NCI-H2107 (cell line): ENCODE results near the gene RALGPS1.

ENCODE experiments used
- DNase-seq: peaks from one replicate; lab custom pipeline; 2025; lab: John Stamatoyannopoulos, UW

RALGPS1 gene

GRCh38 chr9:127123064-127123890, 208.7 kb downstream of the RALGPS1 start:
- DNase-seq: no peak

GRCh38 chr9:127124111-127124531, 209.5 kb downstream of the RALGPS1 start:
- DNase-seq: no peak

GRCh38 chr9:127124792-127125191, 210.2 kb downstream of the RALGPS1 start:
- DNase-seq: no peak

- no peak for DNase-seq
Measured at GRCh38 chr9:127126971-127127370, 212.4 kb downstream of the RALGPS1 start.

- DNase-seq: no peak
Measured at GRCh38 chr9:127128341-127129072, 213.9 kb downstream of the RALGPS1 start.

- no peak for DNase-seq
Measured at GRCh38 chr9:127129073-127129717, 214.6 kb downstream of the RALGPS1 start.

- DNase-seq: no peak
Measured at GRCh38 chr9:127129718-127130085, 215.1 kb downstream of the RALGPS1 start.

GRCh38 chr9:127130235-127130634, 215.7 kb downstream of the RALGPS1 start:
- DNase-seq: no peak

- DNase-seq: no peak
Measured at GRCh38 chr9:127130661-127131538, 216.3 kb downstream of the RALGPS1 start.

GRCh38 chr9:127131871-127132270, 217.3 kb downstream of the RALGPS1 start:
- no peak for DNase-seq

GRCh38 chr9:127132375-127132774, 217.8 kb downstream of the RALGPS1 start:
- DNase-seq: no peak

GRCh38 chr9:127132921-127133647, 218.5 kb downstream of the RALGPS1 start:
- no peak for DNase-seq

GRCh38 chr9:127133739-127134167, 219.2 kb downstream of the RALGPS1 start:
- DNase-seq: no peak

GRCh38 chr9:127135056-127135745, 220.6 kb downstream of the RALGPS1 start:
- no peak for DNase-seq

- no peak for DNase-seq
Measured at GRCh38 chr9:127136081-127136879, 221.7 kb downstream of the RALGPS1 start.

- no peak for DNase-seq
Measured at GRCh38 chr9:127136880-127137639, 222.5 kb downstream of the RALGPS1 start.

- no peak for DNase-seq
Measured at GRCh38 chr9:127137640-127138360, 223.2 kb downstream of the RALGPS1 start.

GRCh38 chr9:127138444-127138843, 223.9 kb downstream of the RALGPS1 start:
- DNase-seq: no peak
